Kidney (tissue), 14 donors: Measurements from ENCODE around the gene ATCAY. TPM values are rescaled to one million over a fixed set of nuclear protein-coding genes. Genes with fewer than 3 reads are reported as not detected.

ENCODE experiments used
- DNase-seq, 5 donors: peaks; one replicate each; pipeline ENCODE4 v3.0.0-alpha.2; 2013 to 2020
- FAIRE-seq: peaks from 2 replicates; lab custom pipeline; 2012; peaks lifted over from hg19 to GRCh38; lab: Jason Lieb, UNC
- H3K27ac ChIP-seq, 2 donors: one replicate each; pipeline ENCODE4 v1.7.0; 2013; ENCODE audit warnings: low read depth in 2 of 2, low read length in 2 of 2, inconsistent platforms in 1 of 2
- H3K27me3 ChIP-seq: one replicate; pipeline ENCODE4 v1.7.1; 2013; ENCODE audit warnings: low read length, inconsistent platforms; ENCODE audit not compliant: control insufficient read depth, insufficient read depth
- H3K36me3 ChIP-seq, 3 donors: one replicate each; pipeline versions ENCODE4 v1.7.0 to v1.7.1; 2013; ENCODE audit warnings: low read length in 3 of 3, control low read depth in 1 of 3, inconsistent platforms in 1 of 3; ENCODE audit not compliant: insufficient read depth in 3 of 3, control insufficient read depth in 2 of 3
- H3K4me1 ChIP-seq, 3 donors: one replicate each; pipeline versions ENCODE4 v1.7.0 to v1.7.1; 2013; ENCODE audit warnings: low read length in 3 of 3, inconsistent platforms in 1 of 3, low read depth in 1 of 3; ENCODE audit not compliant: control insufficient read depth in 2 of 3, insufficient read depth in 2 of 3
- H3K4me3 ChIP-seq, 3 donors: one replicate each; pipeline versions ENCODE4 v1.7.0 to v1.8.1; 2013; ENCODE audit warnings: low read length in 3 of 3, control low read depth in 1 of 3, inconsistent platforms in 1 of 3
- H3K9ac ChIP-seq, 3 donors: one replicate each; pipeline versions ENCODE4 v1.7.0 to v1.7.1; 2013; ENCODE audit warnings: low read length in 3 of 3, control low read depth in 1 of 3, inconsistent platforms in 1 of 3
- H3K9me3 ChIP-seq, 3 donors: one replicate each; pipeline versions ENCODE4 v1.7.0 to v1.7.1; 2013; ENCODE audit warnings: low read length in 3 of 3, control low read depth in 1 of 3, inconsistent platforms in 1 of 3; ENCODE audit not compliant: control insufficient read depth in 2 of 3, insufficient read depth in 1 of 3
- intact Hi-C: fragments of 100-400 bp; cut with DNase I; formaldehyde crosslinking; loops from one replicate; pipeline ENCODE4 v1.11.1; 2022
- polyA plus RNA-seq: library from polyadenylated mRNA; stranded (reverse); fragments of 350-450 nt; fragmentation: Illumina TruSeq; extraction: RNeasy Lipid Tissue Mini Kit (QIAGEN cat#74804); gene quantifications from one replicate; pipeline ENCODE4 v1.2.3, GENCODE V29; 2014; ENCODE audit warnings: low read depth, low replicate concordance; ENCODE audit not compliant: insufficient read depth
- total RNA-seq: library from RNA; stranded (reverse); fragmentation: NEBNext Ultra II Directional; extraction: Animal tissue kit (Norgen Biotek cat#: 25700); gene quantifications from one replicate; pipeline ENCODE4 v1.2.1, GENCODE V29; 2021
- TF ChIP-seq, protein P1 (sequence below): IDR thresholded peaks from 3 replicates; pipeline ENCODE4 v1.5.1; 2012; ENCODE audit warnings: mild to moderate bottlenecking, moderate library complexity, borderline replicate concordance; ENCODE audit not compliant: insufficient read depth; ENCODE audit errors: extremely low read depth
- donor health status: control.
- donor health status: control.
- donor health status: control.
- donor health status: control.
- donor health status: control.
- donor health status: DM: yes; HTN: yes; CAD: no.
- donor health status: Normal renal cell carcinoma (clear cell type).

ATCAY gene
- total and polyA plus RNA-seq, 2 donors from 2014 or later, result 0.16 TPM; not detected in 1

DNA sequence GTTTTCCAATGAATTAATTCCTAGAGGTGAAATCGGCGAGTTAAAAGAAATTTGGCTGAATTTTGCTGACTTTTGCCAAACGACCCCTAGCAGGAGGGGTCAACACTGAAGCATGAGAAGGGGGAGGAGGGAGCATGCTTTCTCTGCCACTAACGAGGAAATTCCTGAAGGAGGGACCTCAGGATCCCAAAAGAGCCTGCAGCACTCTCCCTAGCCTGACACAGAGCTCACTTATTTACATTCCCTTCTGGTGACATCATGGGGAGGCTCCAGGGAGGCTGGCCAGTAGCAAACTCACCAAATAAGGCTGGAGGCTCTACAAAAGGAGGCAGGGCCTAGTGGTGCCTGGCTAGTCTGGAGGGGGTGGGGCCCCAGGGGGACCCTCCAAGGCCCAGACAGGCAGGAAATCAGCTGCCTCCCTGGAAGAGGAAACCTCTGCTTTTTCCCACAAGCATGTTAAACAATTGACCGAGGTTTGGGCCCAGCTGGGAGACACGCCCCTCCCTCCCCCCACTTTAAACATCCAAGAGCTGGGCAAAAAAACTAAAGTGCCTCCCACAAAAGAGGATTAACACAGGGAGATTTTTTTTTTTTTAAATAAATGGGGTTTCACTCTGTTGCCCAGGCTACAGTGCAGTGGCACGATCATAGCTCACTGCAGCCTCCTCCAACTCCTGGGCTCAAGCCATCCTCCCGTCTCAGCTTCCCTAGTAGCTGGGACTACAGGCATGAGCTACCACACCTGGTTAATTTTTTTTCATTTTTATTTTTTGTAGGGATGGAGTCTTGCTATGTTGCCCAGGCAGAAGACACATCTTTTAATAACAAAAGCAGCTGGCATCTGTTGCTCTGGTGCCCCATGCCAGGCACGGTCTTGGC lies 88.3 kb downstream of the ATCAY start:
- no peaks in the 10 kb centered on the region for H3K27me3 ChIP-seq
- FAIRE-seq, result no peak
- peak overlapping the region in 2 of 3 donors; percentile 7 to 39 for H3K4me3 ChIP-seq
- peak overlapping the region in 2 of 3 donors; percentile 15 to 62 for H3K9ac ChIP-seq
- DNase-seq, result peak; percentile 87 to 98 (median 93)
- H3K27ac ChIP-seq, result peak overlapping the region; percentile 67 to 92
- intact Hi-C loops, result no loop called here
- peaks cover 0 to 8% (median 2%) of the 10 kb centered on the region in 3 donors for H3K36me3 ChIP-seq
- H3K9me3 ChIP-seq, result no peaks in the 10 kb centered on the region
- TF ChIP-seq, protein P1, sequence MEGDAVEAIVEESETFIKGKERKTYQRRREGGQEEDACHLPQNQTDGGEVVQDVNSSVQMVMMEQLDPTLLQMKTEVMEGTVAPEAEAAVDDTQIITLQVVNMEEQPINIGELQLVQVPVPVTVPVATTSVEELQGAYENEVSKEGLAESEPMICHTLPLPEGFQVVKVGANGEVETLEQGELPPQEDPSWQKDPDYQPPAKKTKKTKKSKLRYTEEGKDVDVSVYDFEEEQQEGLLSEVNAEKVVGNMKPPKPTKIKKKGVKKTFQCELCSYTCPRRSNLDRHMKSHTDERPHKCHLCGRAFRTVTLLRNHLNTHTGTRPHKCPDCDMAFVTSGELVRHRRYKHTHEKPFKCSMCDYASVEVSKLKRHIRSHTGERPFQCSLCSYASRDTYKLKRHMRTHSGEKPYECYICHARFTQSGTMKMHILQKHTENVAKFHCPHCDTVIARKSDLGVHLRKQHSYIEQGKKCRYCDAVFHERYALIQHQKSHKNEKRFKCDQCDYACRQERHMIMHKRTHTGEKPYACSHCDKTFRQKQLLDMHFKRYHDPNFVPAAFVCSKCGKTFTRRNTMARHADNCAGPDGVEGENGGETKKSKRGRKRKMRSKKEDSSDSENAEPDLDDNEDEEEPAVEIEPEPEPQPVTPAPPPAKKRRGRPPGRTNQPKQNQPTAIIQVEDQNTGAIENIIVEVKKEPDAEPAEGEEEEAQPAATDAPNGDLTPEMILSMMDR, result no peak
- peaks cover 0 to 12% (median 5%) of the 10 kb centered on the region in 3 donors for H3K4me1 ChIP-seq

GRCh38 chr19:3969435-3970312 lies 89.2 kb downstream of the ATCAY start:
- Histone ChIP-seq H3K4me3 (peak overlapping the region; percentile 24 to 75 (median 72)), H3K9ac (peak overlapping the region; percentile 52 to 85 (median 62)), H3K27ac (peak overlapping the region; percentile 67 to 92), H3K9me3 (no peaks in the 10 kb centered on the region), H3K27me3 (no peaks in the 10 kb centered on the region), H3K36me3 (peaks cover 0 to 4% (median 2%) of the 10 kb centered on the region in 3 donors), H3K4me1 (peaks cover 0 to 12% (median 5%) of the 10 kb centered on the region in 3 donors)
- intact Hi-C loops, result no loop called here
- FAIRE-seq, result no peak
- TF ChIP-seq, protein P1, result no peak
- peak in 2 of 5 donors; percentile 25 to 50 for DNase-seq

GRCh38 chr19:3970313-3970807 lies 89.9 kb downstream of the ATCAY start:
- Histone ChIP-seq H3K4me1 (peaks cover 0 to 12% (median 5%) of the 10 kb centered on the region in 3 donors), H3K9ac (peak overlapping the region; percentile 52 to 85 (median 62)), H3K9me3 (no peaks in the 10 kb centered on the region), H3K36me3 (peaks cover 0 to 9% (median 2%) of the 10 kb centered on the region in 3 donors), H3K4me3 (peak overlapping the region; percentile 24 to 75 (median 72)), H3K27ac (peak overlapping the region; percentile 83 to 92), H3K27me3 (no peaks in the 10 kb centered on the region)
- FAIRE-seq (no peak), DNase-seq (peak in 3 of 5 donors; percentile 43 to 86 (median 50))
- TF ChIP-seq, protein P1, result no peak
- intact Hi-C loops, result no loop called here
